Endothelial cell of umbilical vein (primary cell): Measurements from ENCODE around the gene TNFRSF1B. TPM values are rescaled to one million over a fixed set of nuclear protein-coding genes. Genes with fewer than 3 reads are reported as not detected.

Source experiments
- BruUV-seq: library from RNA; stranded (reverse); fragments of 400-500 nt; replicated peaks from 2 replicates; lab custom pipeline; 2021; lab: Mats Ljungman, UMichigan
- CTCF ChIA-PET: fragments of 300-600, 350-600 bp; sonication (Branson Sonifier 250); formaldehyde crosslinking; loops from one replicate; lab custom pipeline; 2021; ENCODE audit warnings: antibody characterized with exemption, inconsistent platforms; lab: Charles Lee
- POLR2A ChIA-PET: fragments of 300-600, 350-600 bp; sonication (Branson Sonifier 250); formaldehyde crosslinking; loops from one replicate; lab custom pipeline; 2021; ENCODE audit warnings: antibody characterized with exemption, inconsistent platforms; lab: Charles Lee
- DNase-seq: peaks from one replicate; pipeline ENCODE4 v3.0.0-alpha.2; 2011; ENCODE audit warnings: low read depth, low spot score
- FAIRE-seq: peaks from 2 replicates; lab custom pipeline; 2011; peaks lifted over from hg19 to GRCh38; lab: Jason Lieb, UNC
- H2AFZ ChIP-seq: 2 replicates; pipeline ENCODE4 v1.6.0; 2012; ENCODE audit warnings: low read depth, low read length, control low read depth, inconsistent platforms
- H3K27ac ChIP-seq: 2 replicates; pipeline ENCODE4 v1.5.1; 2011; ENCODE audit warnings: low read depth, mild to moderate bottlenecking, control low read depth, low read length, moderate library complexity; ENCODE audit not compliant: insufficient read depth
- H3K27me3 ChIP-seq, 2 experiments: 2 replicates each; pipeline versions ENCODE4 v1.6.0 to v1.6.1; 2011; ENCODE audit warnings: low read length in 2 of 2, mixed read lengths in 1 of 2; ENCODE audit not compliant: control insufficient read depth in 2 of 2, insufficient read depth in 2 of 2
- H3K36me3 ChIP-seq, 2 experiments: 2 replicates in 1 of 2; 3 replicates in 1 of 2; pipeline ENCODE4 v1.5.1; 2011; ENCODE audit warnings: low read length in 2 of 2, mild to moderate bottlenecking in 1 of 2, moderate library complexity in 1 of 2; ENCODE audit not compliant: control insufficient read depth in 2 of 2, insufficient read depth in 2 of 2; ENCODE audit errors: extremely low read depth in 1 of 2
- H3K4me1 ChIP-seq: 3 replicates; pipeline ENCODE4 v1.5.1; 2011; ENCODE audit warnings: mild to moderate bottlenecking, low read length; ENCODE audit not compliant: control insufficient read depth, insufficient read depth; ENCODE audit errors: extremely low read depth
- H3K4me2 ChIP-seq: 2 replicates; pipeline ENCODE4 v1.6.1; 2011; ENCODE audit warnings: low read length, control low read depth, mixed read lengths; ENCODE audit not compliant: insufficient read depth
- H3K4me3 ChIP-seq, 3 experiments: fragments of 200-600 bp in 1 of 3; sonication (generic), shearing (Covaris generic) in 1 of 3; replicated peaks in 1 of 3; 2 replicates each; pipeline ENCODE4 v1.5.1; 2011 to 2016; ENCODE audit warnings: control low read depth in 3 of 3, low read length in 3 of 3, mild to moderate bottlenecking in 2 of 3, inconsistent platforms in 1 of 3, low read depth in 1 of 3, moderate library complexity in 1 of 3; ENCODE audit not compliant: insufficient read depth in 1 of 3
- H3K79me2 ChIP-seq: 2 replicates; pipeline ENCODE4 v1.6.0; 2012; ENCODE audit warnings: low read length, inconsistent platforms; ENCODE audit not compliant: control insufficient read depth, insufficient read depth
- H3K9ac ChIP-seq: replicated peaks from 2 replicates; pipeline ENCODE3; 2011; ENCODE audit warnings: low read length, control low read depth; ENCODE audit not compliant: insufficient read depth; ENCODE audit errors: extremely low read depth
- H3K9me1 ChIP-seq: replicated peaks from 3 replicates; pipeline ENCODE4 v1.6.0; 2011; ENCODE audit warnings: mild to moderate bottlenecking, low read length; ENCODE audit not compliant: control insufficient read depth, insufficient read depth; ENCODE audit errors: extremely low read depth
- H3K9me3 ChIP-seq: replicated peaks from 2 replicates; pipeline ENCODE4 v1.5.1; 2012; ENCODE audit warnings: low read length, inconsistent platforms; ENCODE audit not compliant: control insufficient read depth, insufficient read depth
- H4K20me1 ChIP-seq: replicated peaks from 2 replicates; pipeline ENCODE3; 2011; ENCODE audit warnings: mild to moderate bottlenecking, low read length; ENCODE audit not compliant: control insufficient read depth, insufficient read depth; ENCODE audit errors: extremely low read depth
- CTCF ChIP-seq, 2 donors: IDR thresholded peaks; 1 replicate in 1 of 2; 2 replicates in 1 of 2; pipeline ENCODE4 v1.5.1; 2011; ENCODE audit warnings: low read length in 2 of 2, mild to moderate bottlenecking in 2 of 2, moderate library complexity in 2 of 2, control low read depth in 1 of 2, inconsistent platforms in 1 of 2, low read depth in 1 of 2; ENCODE audit not compliant: insufficient read depth in 1 of 2; ENCODE audit errors: extremely low read depth in 1 of 2
- EZH2 ChIP-seq: IDR thresholded peaks from 2 replicates; pipeline ENCODE4 v1.6.1; 2012; ENCODE audit warnings: borderline replicate concordance, low read depth, mild to moderate bottlenecking, moderate library complexity, low read length, inconsistent platforms; ENCODE audit not compliant: severe bottlenecking
- FOS ChIP-seq: IDR thresholded peaks from 2 replicates; pipeline ENCODE4 v1.6.1; 2011; ENCODE audit warnings: mild to moderate bottlenecking, low read length, moderate library complexity, borderline replicate concordance; ENCODE audit not compliant: insufficient read depth
- MAX ChIP-seq: IDR thresholded peaks from 2 replicates; pipeline ENCODE4 v1.6.1; 2011; ENCODE audit not compliant: insufficient read depth, insufficient read length
- MYC ChIP-seq: IDR thresholded peaks from one replicate; pipeline ENCODE4 v1.6.1; 2011; ENCODE audit warnings: mild to moderate bottlenecking, low read depth, low read length
- POLR2A ChIP-seq: IDR thresholded peaks from 2 replicates; pipeline ENCODE4 v1.6.1; 2012; ENCODE audit warnings: low read depth, mild to moderate bottlenecking, control low read depth, low read length
- POLR2AphosphoS5 ChIP-seq: IDR thresholded peaks from 2 replicates; pipeline ENCODE4 v1.6.1; 2012; ENCODE audit warnings: low read depth, mild to moderate bottlenecking, control low read depth, low read length, moderate library complexity; ENCODE audit not compliant: insufficient read depth
- dilution Hi-C: fragments of 300-500 bp; cut with MboI; formaldehyde crosslinking; loops from one replicate; pipeline ENCODE4 v1.15.0; 2019; ENCODE audit warnings: low sequenced_read_pairs; ENCODE audit not compliant: extremely low pct_ligation_motif_present
- intact Hi-C: fragments of 100-400 bp; cut with micrococcal nuclease; formaldehyde crosslinking; loops from one replicate; pipeline ENCODE4 v1.10.0; 2022
- polyA plus RNA-seq, 4 experiments: library from polyadenylated mRNA; depleted of rRNA in 3 of 4; stranded (reverse) in 3 of 4; unstranded in 1 of 4; fragments of >200 nt; gene quantifications; 2 replicates each; pipeline versions ENCODE4 v1.2.1 to v1.2.3, GENCODE V29; 2011 to 2012; ENCODE audit warnings: missing spikeins in 1 of 4
- total RNA-seq: library from RNA; stranded (reverse); gene quantifications from 2 replicates; pipeline ENCODE4 v1.2.3, GENCODE V29; 2021

The TNFRSF1B gene
- total and polyA plus RNA-seq, 2 donors (not counting 3 experiments of a cell fraction or from before 2014, with no cell fraction given): 53.6 to 65.9 TPM

GRCh38 chr1:12163210-12163609, 3.6 kb upstream of the TNFRSF1B start:
- Histone ChIP-seq H3K36me3 (no peaks in the 10 kb centered on the region), H4K20me1 (no peaks in the 10 kb centered on the region), H3K4me2 (no peak overlapping the region), H3K4me3 (no peak overlapping the region), H3K79me2 (peaks cover 8% of the 10 kb centered on the region), H3K9ac (no peak overlapping the region), H3K27ac (no peak overlapping the region), H2AFZ (no peak overlapping the region), H3K4me1 (peaks cover 28% of the 10 kb centered on the region), H3K9me3 (no peaks in the 10 kb centered on the region), H3K27me3 (no peaks in the 10 kb centered on the region), H3K9me1 (no peaks in the 10 kb centered on the region)
- ChIA-PET POLR2A (no interaction called here), CTCF (interaction anchor here (1.7 to 2.3 kb wide), 3 partner anchors 15 to 38 kb away, joined by 5 to 16 read pairs (median 9); no protein-coding TSS in a partner anchor)
- intact Hi-C loops: no loop called here
- FAIRE-seq (no peak), DNase-seq (no peak)
- BruUV-seq: no TSS peak
- dilution Hi-C loops: no loop called here
- no peak for TF ChIP-seq EZH2
- TF ChIP-seq CTCF (IDR thresholded peaks at IDR 0.05; ENCODE audit: extremely low read depth in 1 of 2, insufficient read depth in 1 of 2, low read depth in 1 of 2, low read length in 2 of 2): no peak
- no peak for TF ChIP-seq POLR2A
- TF ChIP-seq MYC: no peak
- TF ChIP-seq FOS: no peak
- no peak for TF ChIP-seq MAX
- TF ChIP-seq POLR2AphosphoS5: no peak
